Panc1 (cell line): ENCODE measurements around the gene PLA2G15. TPM values are rescaled to one million over a fixed set of nuclear protein-coding genes. Genes with fewer than 3 reads are reported as not detected.

ENCODE experiments used
- ATAC-seq: fragments of 200-7000 bp; cut with Tn5 transposase; 2 replicates; pipeline ENCODE4 v1.9.1; 2020; ENCODE audit warnings: mild to moderate bottlenecking, moderate library complexity
- BruUV-seq: library from RNA; stranded (reverse); fragments of 400-500 nt; replicated peaks from 2 replicates; lab custom pipeline; 2021; lab: Mats Ljungman, UMichigan
- CTCF ChIA-PET: fragments of 300-600 bp; sonication (Branson Sonifier 250); formaldehyde crosslinking; loops from one replicate; lab custom pipeline; 2022; ENCODE audit warnings: antibody characterized with exemption; lab: Charles Lee
- POLR2A ChIA-PET: fragments of 300-600 bp; sonication (Branson Sonifier 250); formaldehyde crosslinking; loops from one replicate; lab custom pipeline; 2022; ENCODE audit warnings: antibody characterized with exemption; lab: Charles Lee
- DNase-seq: peaks from one replicate; pipeline ENCODE4 v3.0.0-alpha.2; 2010; ENCODE audit warnings: low read depth, low spot score
- H3K27ac ChIP-seq: 2 replicates; pipeline ENCODE4 v1.5.1; 2011; ENCODE audit warnings: mild to moderate bottlenecking, low read length, inconsistent platforms
- H3K27me3 ChIP-seq: fragments of 200-500 bp; sonication (Bioruptor generic); 2 replicates; pipeline ENCODE4 v1.6.0; 2014; ENCODE audit warnings: low read length, inconsistent platforms; ENCODE audit not compliant: control insufficient read depth, insufficient read depth
- H3K36me3 ChIP-seq: fragments of 200-500 bp; sonication (Bioruptor generic); 2 replicates; pipeline ENCODE4 v1.5.1; 2014; ENCODE audit warnings: inconsistent platforms, mild to moderate bottlenecking, low read length, moderate library complexity; ENCODE audit not compliant: control insufficient read depth, insufficient read depth
- H3K4me1 ChIP-seq: 2 replicates; pipeline ENCODE4 v1.5.1; 2011; ENCODE audit warnings: inconsistent platforms, mild to moderate bottlenecking, low read length, moderate library complexity; ENCODE audit not compliant: control insufficient read depth, insufficient read depth
- H3K4me3 ChIP-seq, 2 experiments: 2 replicates each; pipeline ENCODE4 v1.5.1; 2011 to 2012; ENCODE audit warnings: low read depth in 2 of 2, low read length in 2 of 2, mild to moderate bottlenecking in 2 of 2, inconsistent platforms in 1 of 2, moderate library complexity in 1 of 2
- H3K9me3 ChIP-seq: fragments of 200-500 bp; sonication (Bioruptor generic); 2 replicates; pipeline ENCODE4 v1.5.1; 2014; ENCODE audit warnings: low read depth, mild to moderate bottlenecking, inconsistent platforms, low read length, moderate library complexity; ENCODE audit not compliant: control insufficient read depth, insufficient read depth
- CTCF ChIP-seq: fragments of 450-650 bp; IDR thresholded peaks from 2 replicates; pipeline ENCODE4 v1.5.1; 2017; ENCODE audit warnings: mild to moderate bottlenecking
- POLR2AphosphoS5 ChIP-seq: IDR thresholded peaks from 2 replicates; pipeline ENCODE4 v1.6.1; 2012; ENCODE audit warnings: mild to moderate bottlenecking, low read depth, low read length, moderate library complexity
- SIN3A ChIP-seq: IDR thresholded peaks from 2 replicates; pipeline ENCODE4 v1.6.1; 2012; ENCODE audit warnings: low read depth, mild to moderate bottlenecking, low read length, moderate library complexity, borderline replicate concordance; ENCODE audit not compliant: insufficient read depth
- TCF7L2 ChIP-seq: IDR thresholded peaks from 2 replicates; pipeline ENCODE4 v1.6.1; 2011; ENCODE audit warnings: mild to moderate bottlenecking, low read depth, low read length, inconsistent platforms
- in situ Hi-C: cut with HindIII; loops from 2 replicates; pipeline ENCODE4 v1.10.0; 2016; ENCODE audit warnings: low sequenced_read_pairs, low pct_unique_long_range_greater_than_20kb
- intact Hi-C: fragments of 100-400 bp; cut with micrococcal nuclease; formaldehyde crosslinking; loops from one replicate; pipeline ENCODE4 v1.10.0; 2022; ENCODE audit not compliant: unreplicated experiment
- total RNA-seq: library from RNA; stranded (reverse); gene quantifications from one replicate; pipeline ENCODE4 v1.2.1, GENCODE V29; 2021; ENCODE audit not compliant: unreplicated experiment
- TF ChIP-seq, protein P1 (sequence below), 2 experiments: IDR thresholded peaks; 2 replicates each; pipeline ENCODE4 v1.6.1; 2011 to 2012; ENCODE audit warnings: low read depth in 2 of 2, control low read depth in 1 of 2, low read length in 1 of 2, mild to moderate bottlenecking in 1 of 2, moderate library complexity in 1 of 2; ENCODE audit not compliant: insufficient read depth in 1 of 2

PLA2G15 gene
- total RNA-seq, 1 experiment from 2014 or later = 14.3 TPM

DNA sequence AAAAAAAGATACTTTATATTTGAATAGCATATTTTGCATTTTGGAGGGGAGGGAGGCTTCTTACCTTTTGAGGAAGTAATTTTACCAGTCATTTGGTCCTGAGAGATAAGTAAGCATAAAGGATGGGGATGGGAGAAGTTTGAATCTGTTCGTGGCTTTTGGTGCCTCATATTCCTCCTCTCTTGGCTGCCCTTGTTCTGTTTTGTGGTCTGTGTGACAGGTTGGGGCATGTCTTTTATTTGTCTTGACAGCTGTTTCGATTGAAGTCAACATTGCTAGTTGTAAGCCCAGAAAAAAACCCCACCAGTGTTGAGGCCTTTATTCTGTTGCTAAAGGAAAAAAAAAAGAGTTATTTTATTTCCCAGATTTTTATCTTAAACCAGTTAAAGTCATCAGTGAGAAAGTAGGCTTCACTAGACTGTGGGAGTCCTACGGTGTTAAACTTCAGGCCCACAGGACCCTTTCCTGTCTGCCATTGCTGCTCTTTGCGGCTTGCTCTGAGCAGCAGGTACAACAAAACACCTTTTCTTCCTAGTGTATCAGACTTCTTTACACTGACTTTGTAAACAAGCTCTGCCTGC is 30.5 kb downstream of the PLA2G15 start:
- no peak for ATAC-seq
- no peak for DNase-seq
- Histone ChIP-seq H3K9me3 (no peaks in the 10 kb centered on the region), H3K4me1 (no peaks in the 10 kb centered on the region), H3K27ac (no peak overlapping the region), H3K36me3 (no peaks in the 10 kb centered on the region), H3K27me3 (no peaks in the 10 kb centered on the region), H3K4me3 (no peak overlapping the region)
- CTCF ChIA-PET = interaction anchor here (0.7 kb wide), 1 partner anchor 13 kb away, joined by 5 read pairs; no protein-coding TSS in a partner anchor
- in situ Hi-C loops (no loop called here), intact Hi-C loops (no loop called here)
- no peak for TF ChIP-seq SIN3A
- TF ChIP-seq POLR2AphosphoS5 = no peak
- no peak for TF ChIP-seq TCF7L2
- TF ChIP-seq, protein P1, sequence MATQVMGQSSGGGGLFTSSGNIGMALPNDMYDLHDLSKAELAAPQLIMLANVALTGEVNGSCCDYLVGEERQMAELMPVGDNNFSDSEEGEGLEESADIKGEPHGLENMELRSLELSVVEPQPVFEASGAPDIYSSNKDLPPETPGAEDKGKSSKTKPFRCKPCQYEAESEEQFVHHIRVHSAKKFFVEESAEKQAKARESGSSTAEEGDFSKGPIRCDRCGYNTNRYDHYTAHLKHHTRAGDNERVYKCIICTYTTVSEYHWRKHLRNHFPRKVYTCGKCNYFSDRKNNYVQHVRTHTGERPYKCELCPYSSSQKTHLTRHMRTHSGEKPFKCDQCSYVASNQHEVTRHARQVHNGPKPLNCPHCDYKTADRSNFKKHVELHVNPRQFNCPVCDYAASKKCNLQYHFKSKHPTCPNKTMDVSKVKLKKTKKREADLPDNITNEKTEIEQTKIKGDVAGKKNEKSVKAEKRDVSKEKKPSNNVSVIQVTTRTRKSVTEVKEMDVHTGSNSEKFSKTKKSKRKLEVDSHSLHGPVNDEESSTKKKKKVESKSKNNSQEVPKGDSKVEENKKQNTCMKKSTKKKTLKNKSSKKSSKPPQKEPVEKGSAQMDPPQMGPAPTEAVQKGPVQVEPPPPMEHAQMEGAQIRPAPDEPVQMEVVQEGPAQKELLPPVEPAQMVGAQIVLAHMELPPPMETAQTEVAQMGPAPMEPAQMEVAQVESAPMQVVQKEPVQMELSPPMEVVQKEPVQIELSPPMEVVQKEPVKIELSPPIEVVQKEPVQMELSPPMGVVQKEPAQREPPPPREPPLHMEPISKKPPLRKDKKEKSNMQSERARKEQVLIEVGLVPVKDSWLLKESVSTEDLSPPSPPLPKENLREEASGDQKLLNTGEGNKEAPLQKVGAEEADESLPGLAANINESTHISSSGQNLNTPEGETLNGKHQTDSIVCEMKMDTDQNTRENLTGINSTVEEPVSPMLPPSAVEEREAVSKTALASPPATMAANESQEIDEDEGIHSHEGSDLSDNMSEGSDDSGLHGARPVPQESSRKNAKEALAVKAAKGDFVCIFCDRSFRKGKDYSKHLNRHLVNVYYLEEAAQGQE (IDR thresholded peaks at IDR 0.05; ENCODE audit: insufficient read depth in 1 of 2, low read depth in 2 of 2, low read length in 1 of 2) = no peak
- TF ChIP-seq CTCF = no peak
- POLR2A ChIA-PET = interaction anchor here (0.7 kb wide), 2 partner anchors 36 to 310 kb away, joined by 3 to 19 read pairs; no protein-coding TSS in a partner anchor
- BruUV-seq = TSS peak; percentile 63

- ChIA-PET CTCF (no interaction called here), POLR2A (interaction anchor here (0.7 kb wide), 1 partner anchor 36 kb away, joined by 3 read pairs; no protein-coding TSS in a partner anchor)
- no peak overlapping the region for H3K4me3 ChIP-seq
- ATAC-seq (no peak), DNase-seq (no peak)
- in situ Hi-C loops (no loop called here), intact Hi-C loops (no loop called here)
- TF ChIP-seq CTCF (no peak), SIN3A (no peak), POLR2AphosphoS5 (no peak), TCF7L2 (no peak)
- TF ChIP-seq, protein P1 (IDR thresholded peaks at IDR 0.05; ENCODE audit: insufficient read depth in 1 of 2, low read depth in 2 of 2, low read length in 1 of 2) = no peak
- no TSS peak for BruUV-seq
- no peaks in the 10 kb centered on the region for H3K27me3 ChIP-seq
- H3K4me1 ChIP-seq = no peaks in the 10 kb centered on the region
- no peak overlapping the region for H3K27ac ChIP-seq
- H3K9me3 ChIP-seq = no peaks in the 10 kb centered on the region
- H3K36me3 ChIP-seq = no peaks in the 10 kb centered on the region
These were observed 31.1 kb downstream of the PLA2G15 start for GRCh38 chr16:68276223-68276622.
